ENCODE data around the gene COL4A2. TPM values are rescaled to one million over a fixed set of nuclear protein-coding genes. Genes with fewer than 3 reads are reported as not detected.

COL4A2 gene
- polyA plus RNA-seq, 1 experiment: 208 TPM

GRCh38 chr13:110316196-110316595 is 9.1 kb downstream of the COL4A2 start:
- DNase-seq (ENCODE audit: low read depth, low spot score): no peak
- no peaks in the 10 kb centered on the region; the same call in 1 of the 2 replicates for H3K9me3 ChIP-seq (ENCODE audit: control insufficient read depth, insufficient read depth, low read length)
- CTCF ChIA-PET: no interaction called here
- TF ChIP-seq, protein P1, sequence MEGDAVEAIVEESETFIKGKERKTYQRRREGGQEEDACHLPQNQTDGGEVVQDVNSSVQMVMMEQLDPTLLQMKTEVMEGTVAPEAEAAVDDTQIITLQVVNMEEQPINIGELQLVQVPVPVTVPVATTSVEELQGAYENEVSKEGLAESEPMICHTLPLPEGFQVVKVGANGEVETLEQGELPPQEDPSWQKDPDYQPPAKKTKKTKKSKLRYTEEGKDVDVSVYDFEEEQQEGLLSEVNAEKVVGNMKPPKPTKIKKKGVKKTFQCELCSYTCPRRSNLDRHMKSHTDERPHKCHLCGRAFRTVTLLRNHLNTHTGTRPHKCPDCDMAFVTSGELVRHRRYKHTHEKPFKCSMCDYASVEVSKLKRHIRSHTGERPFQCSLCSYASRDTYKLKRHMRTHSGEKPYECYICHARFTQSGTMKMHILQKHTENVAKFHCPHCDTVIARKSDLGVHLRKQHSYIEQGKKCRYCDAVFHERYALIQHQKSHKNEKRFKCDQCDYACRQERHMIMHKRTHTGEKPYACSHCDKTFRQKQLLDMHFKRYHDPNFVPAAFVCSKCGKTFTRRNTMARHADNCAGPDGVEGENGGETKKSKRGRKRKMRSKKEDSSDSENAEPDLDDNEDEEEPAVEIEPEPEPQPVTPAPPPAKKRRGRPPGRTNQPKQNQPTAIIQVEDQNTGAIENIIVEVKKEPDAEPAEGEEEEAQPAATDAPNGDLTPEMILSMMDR (IDR thresholded peaks at IDR 0.05; ENCODE audit: low read depth, low read length): no peak
- POLR2A ChIA-PET: no interaction called here
- H3K27me3 ChIP-seq (ENCODE audit: control insufficient read depth, insufficient read depth, low read length): no peaks in the 10 kb centered on the region
- no peak overlapping the region for H3K4me3 ChIP-seq (ENCODE audit: low read depth, low read length)
- no peak overlapping the region for H3K27ac ChIP-seq (ENCODE audit: low read depth, low read length)

GRCh38 chr13:110317093-110317492 is 10.0 kb downstream of the COL4A2 start:
- DNase-seq (ENCODE audit: low read depth, low spot score): no peak
- Histone ChIP-seq H3K9me3 (ENCODE audit: control insufficient read depth, insufficient read depth, low read length) (no peaks in the 10 kb centered on the region; the same call in 1 of the 2 replicates), H3K4me3 (ENCODE audit: low read depth, low read length) (no peak overlapping the region), H3K27ac (ENCODE audit: low read depth, low read length) (no peak overlapping the region), H3K27me3 (ENCODE audit: control insufficient read depth, insufficient read depth, low read length) (no peaks in the 10 kb centered on the region)
- TF ChIP-seq, protein P1 (IDR thresholded peaks at IDR 0.05; ENCODE audit: low read depth, low read length): no peak
- CTCF ChIA-PET: no interaction called here
- POLR2A ChIA-PET: no interaction called here

DNA sequence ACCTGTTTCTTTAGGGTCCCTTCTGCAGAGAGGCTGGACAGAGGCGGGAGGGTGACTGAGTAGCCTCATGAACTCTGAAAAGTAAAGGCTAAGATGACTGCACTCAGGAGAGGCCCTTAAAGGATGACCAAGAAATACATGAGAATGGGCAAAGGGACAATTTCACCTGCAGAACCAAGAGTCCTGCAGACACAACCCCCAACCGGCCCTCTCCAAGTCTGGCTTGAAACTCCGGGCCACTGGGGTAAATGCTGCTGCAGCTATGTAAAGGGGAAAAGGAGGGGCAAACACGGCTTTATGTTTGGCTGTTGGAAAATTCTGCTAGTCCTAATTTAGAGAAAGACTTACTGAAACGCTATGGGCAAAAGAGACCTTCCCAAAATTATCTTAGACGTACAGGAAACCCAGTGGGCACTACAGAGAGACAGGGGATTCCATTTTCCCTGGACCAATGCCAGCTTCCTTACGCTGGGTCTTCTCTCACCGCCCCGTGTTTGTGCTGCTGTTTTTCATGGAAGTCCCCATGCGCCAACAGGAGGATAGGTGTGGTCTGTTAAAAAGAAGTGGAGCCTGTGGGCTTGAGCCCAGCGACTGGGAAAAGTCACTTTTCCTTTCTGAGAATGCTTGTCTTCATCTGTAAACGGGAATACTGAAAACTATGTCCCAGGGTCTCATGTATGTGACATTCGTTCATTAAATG is 10.6 kb downstream of the COL4A2 start:
- ChIA-PET POLR2A (no interaction called here), CTCF (no interaction called here)
- H3K27ac ChIP-seq (ENCODE audit: low read depth, low read length): no peak overlapping the region
- TF ChIP-seq, protein P1 (IDR thresholded peaks at IDR 0.05; ENCODE audit: low read depth, low read length): no peak
- H3K4me3 ChIP-seq (ENCODE audit: low read depth, low read length): no peak overlapping the region
- no peaks in the 10 kb centered on the region; the same call in 1 of the 2 replicates for H3K9me3 ChIP-seq (ENCODE audit: control insufficient read depth, insufficient read depth, low read length)
- DNase-seq (ENCODE audit: low read depth, low spot score): no peak
- no peaks in the 10 kb centered on the region for H3K27me3 ChIP-seq (ENCODE audit: control insufficient read depth, insufficient read depth, low read length)

DNA sequence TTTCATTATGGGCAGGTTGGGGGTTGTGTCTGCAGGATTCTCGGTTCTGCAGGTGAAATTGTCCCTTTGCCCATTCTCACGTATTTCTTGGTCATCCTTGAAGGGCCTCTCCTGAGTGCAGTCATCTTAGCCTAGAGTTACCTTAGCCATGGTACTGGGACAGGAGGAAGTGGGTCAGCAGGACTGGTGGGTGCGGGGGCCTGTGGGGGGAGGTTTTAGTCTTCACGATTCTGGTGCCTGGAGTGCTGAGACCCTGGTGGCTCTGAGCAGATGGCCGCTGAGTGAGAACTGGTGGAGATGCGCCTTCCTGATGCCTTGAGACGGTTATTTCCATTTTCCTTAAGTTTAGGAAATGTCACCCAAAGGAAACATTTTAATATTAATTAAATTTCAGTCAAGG is 11.8 kb downstream of the COL4A2 start:
- no peak overlapping the region for H3K4me3 ChIP-seq (ENCODE audit: low read depth, low read length)
- H3K27ac ChIP-seq (ENCODE audit: low read depth, low read length): peak overlapping the region; percentile 25
- no peaks in the 10 kb centered on the region for H3K27me3 ChIP-seq (ENCODE audit: control insufficient read depth, insufficient read depth, low read length)
- no peak for DNase-seq (ENCODE audit: low read depth, low spot score)
- H3K9me3 ChIP-seq (ENCODE audit: control insufficient read depth, insufficient read depth, low read length): no peaks in the 10 kb centered on the region; the same call in 1 of the 2 replicates
- CTCF ChIA-PET: no interaction called here
- TF ChIP-seq, protein P1 (IDR thresholded peaks at IDR 0.05; ENCODE audit: low read depth, low read length): no peak
- POLR2A ChIA-PET: no interaction called here

DNA sequence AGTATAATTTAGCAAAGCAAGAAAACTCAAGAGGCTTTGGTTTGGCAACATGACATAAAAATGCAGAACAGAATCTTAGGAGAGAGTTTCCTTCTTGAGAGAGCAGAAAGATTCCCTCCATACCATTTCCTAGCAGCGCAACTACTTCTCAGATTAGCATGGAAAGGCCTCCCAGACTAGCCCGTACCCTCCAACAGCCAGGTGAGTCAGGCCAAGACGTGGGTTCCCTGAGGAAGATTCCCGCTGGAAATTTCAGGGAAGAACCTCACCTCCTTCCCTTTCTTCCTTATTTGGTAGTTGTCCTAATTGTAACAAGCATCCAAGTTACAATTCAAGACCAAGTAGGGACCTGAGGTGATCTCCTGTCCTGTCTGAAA is 12.3 kb downstream of the COL4A2 start:
- POLR2A ChIA-PET: interaction anchor here (0.6 to 0.7 kb wide), 2 partner anchors 20 to 125 kb away, joined by 3 to 4 read pairs; no protein-coding TSS in a partner anchor

More for the DNA sequence above, 12.3 kb downstream of the COL4A2 start:
- no peak for DNase-seq (ENCODE audit: low read depth, low spot score)
- CTCF ChIA-PET: no interaction called here
- H3K4me3 ChIP-seq (ENCODE audit: low read depth, low read length): no peak overlapping the region
- no peaks in the 10 kb centered on the region; the same call in 1 of the 2 replicates for H3K9me3 ChIP-seq (ENCODE audit: control insufficient read depth, insufficient read depth, low read length)
- TF ChIP-seq, protein P1 (IDR thresholded peaks at IDR 0.05; ENCODE audit: low read depth, low read length): no peak
- H3K27me3 ChIP-seq (ENCODE audit: control insufficient read depth, insufficient read depth, low read length): no peaks in the 10 kb centered on the region
- peak overlapping the region; percentile 84 for H3K27ac ChIP-seq (ENCODE audit: low read depth, low read length)
